ENCODE results near the gene DMWD. TPM values are rescaled to one million over a fixed set of nuclear protein-coding genes. Genes with fewer than 3 reads are reported as not detected.

The DMWD gene
- total and polyA plus RNA-seq, 2 of the 4 experiments (the other 2 are of a cell fraction), result 9.7 to 28.5 TPM

DNA sequence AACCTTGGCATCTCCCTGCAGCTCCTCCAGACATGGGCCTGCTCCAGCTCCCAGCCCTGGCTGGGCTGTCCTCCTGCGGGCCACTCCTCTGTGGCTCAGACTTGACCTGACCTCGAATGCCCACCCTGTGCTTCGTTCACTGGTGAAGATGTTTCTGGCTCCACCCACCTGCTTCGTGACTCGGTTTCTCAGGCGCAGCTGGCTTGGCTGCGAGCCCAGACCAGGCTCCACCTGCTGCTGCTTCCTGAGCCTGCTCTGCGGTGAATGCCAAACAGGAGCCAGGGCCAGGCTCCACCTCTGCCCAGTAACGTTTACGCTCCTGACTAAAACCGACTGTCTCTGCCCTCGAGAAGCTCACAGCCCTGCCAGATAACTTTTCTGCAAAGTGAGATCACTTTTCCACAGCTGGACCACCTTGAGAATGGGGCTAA is 31.4 kb upstream of the DMWD start:
- Histone ChIP-seq H2BK15ac (ENCODE audit: low read depth, low read length) (no peak overlapping the region), H3K18ac (ENCODE audit: low read depth, low read length) (no peak overlapping the region), H3K14ac (replicated peaks; ENCODE audit: low read depth, low read length) (no peak overlapping the region), H3K4me3 (ENCODE audit: insufficient read depth, low read depth, low read length) (no peak overlapping the region), H2BK5ac (ENCODE audit: low read depth, low read length, poor library complexity, severe bottlenecking) (no peak overlapping the region), H4K20me1 (ENCODE audit: insufficient read depth, low read length) (peaks cover 7% of the 10 kb centered on the region; the same call in 1 of the 2 replicates), H3K27ac (ENCODE audit: insufficient read depth, low read length) (no peak overlapping the region), H2BK20ac (ENCODE audit: low read depth, low read length) (no peak overlapping the region), H3K36me3 (ENCODE audit: control insufficient read depth, insufficient read depth, low read length) (peaks cover 87% of the 10 kb centered on the region), H3K56ac (ENCODE audit: extremely low read depth, insufficient read depth, low read length) (no peak overlapping the region), H3K4ac (ENCODE audit: low read depth, low read length) (no peak overlapping the region), H3K4me2 (ENCODE audit: low read depth, low read length) (no peak overlapping the region), H2AK5ac (ENCODE audit: low read depth, low read length) (no peak overlapping the region), H3K27me3 (ENCODE audit: control insufficient read depth, insufficient read depth, low read length) (no peaks in the 10 kb centered on the region), H3K9me1 (ENCODE audit: insufficient read depth, low read length) (no peaks in the 10 kb centered on the region), H4K8ac (ENCODE audit: low read depth in 2 of 2, low read length in 2 of 2) (no peak overlapping the region), H3K23ac (ENCODE audit: low read depth, low read length) (no peak overlapping the region), H4K91ac (ENCODE audit: insufficient read depth, low read depth, low read length) (no peak overlapping the region), H4K5ac (ENCODE audit: low read depth, low read length) (no peak overlapping the region), H2AFZ (replicated peaks; ENCODE audit: low read length, poor library complexity) (no peak overlapping the region), H3K9me3 (ENCODE audit: control insufficient read depth, insufficient read depth, low read length) (no peaks in the 10 kb centered on the region), H2BK120ac (ENCODE audit: low read depth, low read length) (no peak overlapping the region), H3K79me1 (ENCODE audit: low read depth in 1 of 2, low read length in 2 of 2) (no peaks in the 10 kb centered on the region; a peak in 1 of 4 replicates), H2AK9ac (replicated peaks; ENCODE audit: low read depth, low read length, poor library complexity) (no peak overlapping the region), H3K9ac (ENCODE audit: low read depth, low read length) (no peak overlapping the region), H3K4me1 (ENCODE audit: control insufficient read depth, insufficient read depth, low read length) (no peaks in the 10 kb centered on the region)
- ChIA-PET CTCF (no interaction called here), POLR2A (ENCODE audit: unreplicated experiment) (interaction anchor here (0.5 kb wide), 1 partner anchor 53 kb away, joined by 7 read pairs; no protein-coding TSS in a partner anchor)
- TF ChIP-seq RCOR1 (IDR thresholded peaks at IDR 0.05; ENCODE audit: insufficient replicate concordance, low read length) (no peak), SMC3 (IDR thresholded peaks at IDR 0.05; ENCODE audit: low read depth, low read length) (no peak)
- TF ChIP-seq, protein P1, sequence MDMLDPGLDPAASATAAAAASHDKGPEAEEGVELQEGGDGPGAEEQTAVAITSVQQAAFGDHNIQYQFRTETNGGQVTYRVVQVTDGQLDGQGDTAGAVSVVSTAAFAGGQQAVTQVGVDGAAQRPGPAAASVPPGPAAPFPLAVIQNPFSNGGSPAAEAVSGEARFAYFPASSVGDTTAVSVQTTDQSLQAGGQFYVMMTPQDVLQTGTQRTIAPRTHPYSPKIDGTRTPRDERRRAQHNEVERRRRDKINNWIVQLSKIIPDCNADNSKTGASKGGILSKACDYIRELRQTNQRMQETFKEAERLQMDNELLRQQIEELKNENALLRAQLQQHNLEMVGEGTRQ (IDR thresholded peaks at IDR 0.05; ENCODE audit: low read depth, low read length), result no peak
- TF ChIP-seq, protein P2, sequence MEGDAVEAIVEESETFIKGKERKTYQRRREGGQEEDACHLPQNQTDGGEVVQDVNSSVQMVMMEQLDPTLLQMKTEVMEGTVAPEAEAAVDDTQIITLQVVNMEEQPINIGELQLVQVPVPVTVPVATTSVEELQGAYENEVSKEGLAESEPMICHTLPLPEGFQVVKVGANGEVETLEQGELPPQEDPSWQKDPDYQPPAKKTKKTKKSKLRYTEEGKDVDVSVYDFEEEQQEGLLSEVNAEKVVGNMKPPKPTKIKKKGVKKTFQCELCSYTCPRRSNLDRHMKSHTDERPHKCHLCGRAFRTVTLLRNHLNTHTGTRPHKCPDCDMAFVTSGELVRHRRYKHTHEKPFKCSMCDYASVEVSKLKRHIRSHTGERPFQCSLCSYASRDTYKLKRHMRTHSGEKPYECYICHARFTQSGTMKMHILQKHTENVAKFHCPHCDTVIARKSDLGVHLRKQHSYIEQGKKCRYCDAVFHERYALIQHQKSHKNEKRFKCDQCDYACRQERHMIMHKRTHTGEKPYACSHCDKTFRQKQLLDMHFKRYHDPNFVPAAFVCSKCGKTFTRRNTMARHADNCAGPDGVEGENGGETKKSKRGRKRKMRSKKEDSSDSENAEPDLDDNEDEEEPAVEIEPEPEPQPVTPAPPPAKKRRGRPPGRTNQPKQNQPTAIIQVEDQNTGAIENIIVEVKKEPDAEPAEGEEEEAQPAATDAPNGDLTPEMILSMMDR (conservative IDR thresholded peaks at IDR 0.05; ENCODE audit: low read depth, low read length), result no peak
- WGBS, 2 experiments (ENCODE audit: extremely low coverage in 2 of 2, insufficient read length in 1 of 2), result 63% methylated on average over 8 of the region's 12 CpGs; no CpG with 5 or more reads in 1 of the 2 experiments
- no TSS peak for BruUV-seq (replicated peaks)
- intact Hi-C loops (cut with micrococcal nuclease), result no loop called here
- in situ Hi-C loops (cut with MboI; ENCODE audit: low sequenced_read_pairs), result no loop called here
- dilution Hi-C loops (cut with HindIII; ENCODE audit: low sequenced_read_pairs, unreplicated experiment), result no loop called here
- DNase-seq (no peak), ATAC-seq (ENCODE audit: low read depth) (no peak)
